Measurements from ENCODE around the gene GCNT3.

Gene GCNT3

DNA sequence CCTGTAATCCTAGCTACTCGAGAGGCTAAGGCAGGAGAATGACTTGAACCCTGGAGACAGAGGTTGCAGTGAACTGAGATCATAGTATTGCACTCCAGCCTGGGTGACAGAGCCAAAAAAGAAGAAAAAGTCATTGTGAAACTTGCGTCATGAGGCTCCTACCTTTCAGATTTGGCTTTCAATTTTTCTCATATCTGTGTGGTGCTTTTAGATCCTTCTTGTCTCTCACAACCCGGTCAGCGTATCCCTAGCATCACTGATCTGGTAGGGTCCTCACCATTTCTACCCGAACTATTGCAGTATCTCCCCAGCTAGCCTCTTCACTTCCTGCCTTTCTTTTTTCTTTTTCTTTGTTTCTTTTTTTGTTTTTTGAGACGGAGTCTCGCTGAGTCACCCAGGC, 21.6 kb upstream of the GCNT3 start:
- Histone ChIP-seq H3K4me1 (ENCODE audit: control insufficient read depth in 5 of 5, insufficient read depth in 5 of 5, low read length in 5 of 5) (no peaks in the 10 kb centered on the region), H3K27ac (ENCODE audit: low read depth, low read length) (no peak overlapping the region)

DNA sequence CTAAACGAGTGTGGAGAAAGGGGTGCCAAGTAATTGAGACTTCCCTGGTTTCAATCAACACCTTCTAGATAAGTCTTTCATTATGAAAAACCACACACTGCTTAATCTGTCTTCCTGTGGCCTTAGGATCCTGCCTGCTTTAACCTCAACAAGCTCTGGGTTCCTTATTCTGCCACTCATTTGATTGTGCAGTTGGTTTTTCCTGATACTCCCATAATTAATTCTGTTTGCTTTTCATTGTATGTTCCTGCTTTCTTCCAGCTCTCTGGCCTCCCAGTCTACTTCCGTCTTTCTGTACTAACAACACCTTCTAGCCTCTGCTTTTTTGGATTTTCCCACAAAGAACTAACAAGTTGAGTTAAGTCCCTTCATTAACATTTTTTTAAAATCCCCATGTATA, 20.2 kb upstream of the GCNT3 start:
- no peak overlapping the region for H3K9ac ChIP-seq (ENCODE audit: low read length in 5 of 5)
- peaks cover 0 to 4% (median 0%) of the 10 kb centered on the region in 5 donors for H3K27me3 ChIP-seq (ENCODE audit: control insufficient read depth in 5 of 5, insufficient read depth in 4 of 5, low read length in 5 of 5)
- H3K36me3 ChIP-seq (ENCODE audit: control insufficient read depth in 5 of 5, insufficient read depth in 5 of 5, low read length in 5 of 5) = no peaks in the 10 kb centered on the region
- H3K27ac ChIP-seq (ENCODE audit: low read depth, low read length) = no peak overlapping the region
- H3K4me3 ChIP-seq (ENCODE audit: low read depth in 1 of 5, low read length in 5 of 5) = no peak overlapping the region
- no peaks in the 10 kb centered on the region for H3K9me3 ChIP-seq (ENCODE audit: control insufficient read depth in 5 of 5, low read length in 5 of 5)
- H3K4me1 ChIP-seq (ENCODE audit: control insufficient read depth in 5 of 5, insufficient read depth in 5 of 5, low read length in 5 of 5) = no peaks in the 10 kb centered on the region

More for the DNA sequence above, 21.6 kb upstream of the GCNT3 start:
- Histone ChIP-seq H3K9me3 (ENCODE audit: control insufficient read depth in 5 of 5, low read length in 5 of 5) (no peaks in the 10 kb centered on the region), H3K27me3 (ENCODE audit: control insufficient read depth in 5 of 5, insufficient read depth in 4 of 5, low read length in 5 of 5) (peaks cover 0 to 4% (median 0%) of the 10 kb centered on the region in 5 donors), H3K4me3 (ENCODE audit: low read depth in 1 of 5, low read length in 5 of 5) (no peak overlapping the region), H3K9ac (ENCODE audit: low read length in 5 of 5) (no peak overlapping the region), H3K36me3 (ENCODE audit: control insufficient read depth in 5 of 5, insufficient read depth in 5 of 5, low read length in 5 of 5) (no peaks in the 10 kb centered on the region)

DNA sequence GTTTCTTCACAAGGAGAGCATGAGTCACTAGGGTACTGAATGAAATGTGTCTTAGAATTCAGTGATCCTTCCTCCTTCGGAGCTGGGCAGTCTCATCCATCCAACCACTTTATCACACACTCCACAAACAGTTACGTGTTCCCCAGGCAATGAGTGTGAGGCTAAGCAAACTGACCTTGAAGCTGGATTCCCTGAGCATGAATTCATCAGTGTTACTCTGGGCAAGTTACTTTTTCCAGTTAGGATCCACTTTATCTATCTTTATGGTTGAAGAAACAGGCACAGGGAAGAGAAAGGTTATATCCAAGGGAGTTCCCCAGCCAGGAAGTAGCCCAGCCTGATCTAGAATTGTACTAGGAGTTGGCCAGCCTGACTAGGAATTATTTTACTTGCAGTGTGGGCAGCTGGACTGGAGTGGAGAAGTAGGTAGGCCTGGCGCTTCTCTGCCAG, 17.1 kb upstream of the GCNT3 start:
- H3K4me3 ChIP-seq (ENCODE audit: low read depth in 1 of 5, low read length in 5 of 5) = no peak overlapping the region
- H3K36me3 ChIP-seq (ENCODE audit: control insufficient read depth in 5 of 5, insufficient read depth in 5 of 5, low read length in 5 of 5) = no peaks in the 10 kb centered on the region
- no peak overlapping the region for H3K27ac ChIP-seq (ENCODE audit: low read depth, low read length)

DNA sequence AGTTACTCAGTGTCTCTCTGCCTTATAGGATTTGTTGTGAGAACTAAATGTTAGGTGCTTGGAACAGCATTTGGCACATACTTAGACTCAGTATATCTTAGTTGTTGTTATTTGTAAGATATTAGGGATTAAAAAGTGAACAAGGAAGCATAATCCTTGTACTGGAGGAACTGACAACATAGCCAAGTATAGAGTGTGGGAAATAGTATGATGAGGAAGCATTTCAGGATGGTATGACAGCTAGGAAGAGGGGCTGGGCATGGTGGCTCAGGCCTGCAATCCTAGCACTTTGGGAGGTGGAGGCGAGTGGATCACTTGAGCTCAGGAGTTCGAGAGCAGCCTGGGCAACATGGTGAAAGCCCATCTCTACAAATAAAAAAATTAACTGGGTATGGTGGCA, 16.6 kb upstream of the GCNT3 start:
- Histone ChIP-seq H3K4me1 (ENCODE audit: control insufficient read depth in 5 of 5, insufficient read depth in 5 of 5, low read length in 5 of 5) (no peaks in the 10 kb centered on the region), H3K27ac (ENCODE audit: low read depth, low read length) (no peak overlapping the region), H3K9me3 (ENCODE audit: control insufficient read depth in 5 of 5, low read length in 5 of 5) (no peaks in the 10 kb centered on the region), H3K27me3 (ENCODE audit: control insufficient read depth in 5 of 5, insufficient read depth in 4 of 5, low read length in 5 of 5) (no peaks in the 10 kb centered on the region), H3K36me3 (ENCODE audit: control insufficient read depth in 5 of 5, insufficient read depth in 5 of 5, low read length in 5 of 5) (no peaks in the 10 kb centered on the region), H3K4me3 (ENCODE audit: low read depth in 1 of 5, low read length in 5 of 5) (no peak overlapping the region), H3K9ac (ENCODE audit: low read length in 5 of 5) (no peak overlapping the region)

More for the DNA sequence above, 17.1 kb upstream of the GCNT3 start:
- Histone ChIP-seq H3K27me3 (ENCODE audit: control insufficient read depth in 5 of 5, insufficient read depth in 4 of 5, low read length in 5 of 5) (peaks cover 0 to 3% (median 0%) of the 10 kb centered on the region in 5 donors), H3K4me1 (ENCODE audit: control insufficient read depth in 5 of 5, insufficient read depth in 5 of 5, low read length in 5 of 5) (no peaks in the 10 kb centered on the region), H3K9me3 (ENCODE audit: control insufficient read depth in 5 of 5, low read length in 5 of 5) (no peaks in the 10 kb centered on the region), H3K9ac (ENCODE audit: low read length in 5 of 5) (no peak overlapping the region)

DNA sequence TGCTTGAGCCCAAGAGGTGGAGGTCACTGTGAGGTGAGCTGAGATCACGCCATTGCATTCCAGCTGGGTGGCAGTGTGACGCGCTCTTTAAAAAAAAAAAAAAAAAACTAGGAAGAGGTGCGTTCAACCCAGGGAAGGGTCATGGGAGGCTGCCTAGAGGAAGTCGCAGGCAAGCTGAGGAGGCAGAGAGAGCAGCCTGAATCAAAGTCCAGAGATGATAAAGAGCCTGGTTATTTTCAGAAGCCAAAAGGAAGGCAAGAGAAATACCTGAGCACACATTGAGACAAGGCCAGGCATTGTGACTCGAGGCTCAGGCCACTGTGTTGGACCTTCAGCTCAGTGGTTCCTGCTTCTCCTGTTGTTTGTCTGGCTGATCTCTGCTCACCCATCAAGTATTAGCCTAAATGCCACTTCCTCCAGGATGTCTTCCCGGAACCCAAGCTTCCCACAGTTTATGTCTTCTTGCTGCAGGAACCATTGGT, 16.1 kb upstream of the GCNT3 start:
- H3K27ac ChIP-seq (ENCODE audit: low read depth, low read length) = no peak overlapping the region
- no peaks in the 10 kb centered on the region for H3K4me1 ChIP-seq (ENCODE audit: control insufficient read depth in 5 of 5, insufficient read depth in 5 of 5, low read length in 5 of 5)
- H3K36me3 ChIP-seq (ENCODE audit: control insufficient read depth in 5 of 5, insufficient read depth in 5 of 5, low read length in 5 of 5) = no peaks in the 10 kb centered on the region
- H3K9me3 ChIP-seq (ENCODE audit: control insufficient read depth in 5 of 5, low read length in 5 of 5) = no peaks in the 10 kb centered on the region
- no peak overlapping the region for H3K4me3 ChIP-seq (ENCODE audit: low read depth in 1 of 5, low read length in 5 of 5)
- H3K27me3 ChIP-seq (ENCODE audit: control insufficient read depth in 5 of 5, insufficient read depth in 4 of 5, low read length in 5 of 5) = no peaks in the 10 kb centered on the region
- no peak overlapping the region for H3K9ac ChIP-seq (ENCODE audit: low read length in 5 of 5)

DNA sequence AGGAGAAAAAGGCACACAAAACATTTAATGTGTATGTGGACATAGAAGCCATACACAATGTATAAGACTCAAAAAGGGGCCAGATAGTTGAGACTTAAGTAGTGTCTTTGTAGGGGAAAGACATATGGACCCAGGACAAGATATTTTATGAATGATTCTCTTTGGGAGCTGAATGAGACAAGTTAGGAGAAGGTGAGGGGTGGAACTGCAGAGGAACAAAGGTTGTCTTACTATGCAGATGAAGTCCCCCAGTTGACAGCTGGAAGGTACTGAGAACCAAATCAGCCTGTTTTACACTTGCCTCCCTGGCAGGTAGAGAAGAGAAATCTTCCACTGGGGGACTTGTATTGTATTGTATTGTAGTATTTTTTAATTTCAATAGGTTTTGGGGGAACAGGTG, 14.9 kb upstream of the GCNT3 start:
- Histone ChIP-seq H3K4me3 (ENCODE audit: low read depth in 1 of 5, low read length in 5 of 5) (no peak overlapping the region), H3K27ac (ENCODE audit: low read depth, low read length) (no peak overlapping the region), H3K4me1 (ENCODE audit: control insufficient read depth in 5 of 5, insufficient read depth in 5 of 5, low read length in 5 of 5) (no peaks in the 10 kb centered on the region), H3K27me3 (ENCODE audit: control insufficient read depth in 5 of 5, insufficient read depth in 4 of 5, low read length in 5 of 5) (no peaks in the 10 kb centered on the region), H3K36me3 (ENCODE audit: control insufficient read depth in 5 of 5, insufficient read depth in 5 of 5, low read length in 5 of 5) (no peaks in the 10 kb centered on the region), H3K9ac (ENCODE audit: low read length in 5 of 5) (no peak overlapping the region), H3K9me3 (ENCODE audit: control insufficient read depth in 5 of 5, low read length in 5 of 5) (peaks cover 0 to 6% (median 5%) of the 10 kb centered on the region in 5 donors)

DNA sequence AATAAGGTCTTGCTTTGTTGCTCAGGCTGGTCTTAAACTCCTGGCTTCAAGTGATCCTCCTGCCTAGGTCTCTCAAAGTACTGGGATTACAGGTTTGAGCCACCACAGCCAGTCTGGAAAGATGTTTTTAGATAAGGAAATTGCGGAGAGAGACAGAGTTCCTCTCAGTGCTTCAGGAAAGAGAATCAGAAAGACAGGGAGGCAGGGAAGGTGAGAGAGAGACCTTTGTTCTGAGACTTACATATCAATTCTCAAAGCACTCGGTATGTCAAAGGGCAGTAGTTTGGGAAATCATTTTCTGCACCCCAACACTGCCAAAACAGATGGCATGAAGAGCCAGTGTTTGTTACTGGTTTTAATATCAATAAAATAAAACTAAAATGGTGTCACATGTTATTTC, 13.1 kb upstream of the GCNT3 start:
- no peak overlapping the region for H3K4me3 ChIP-seq (ENCODE audit: low read depth in 1 of 5, low read length in 5 of 5)
- no peaks in the 10 kb centered on the region for H3K36me3 ChIP-seq (ENCODE audit: control insufficient read depth in 5 of 5, insufficient read depth in 5 of 5, low read length in 5 of 5)
- no peaks in the 10 kb centered on the region for H3K4me1 ChIP-seq (ENCODE audit: control insufficient read depth in 5 of 5, insufficient read depth in 5 of 5, low read length in 5 of 5)
- no peak overlapping the region for H3K27ac ChIP-seq (ENCODE audit: low read depth, low read length)
- H3K27me3 ChIP-seq (ENCODE audit: control insufficient read depth in 5 of 5, insufficient read depth in 4 of 5, low read length in 5 of 5) = no peaks in the 10 kb centered on the region
- H3K9me3 ChIP-seq (ENCODE audit: control insufficient read depth in 5 of 5, low read length in 5 of 5) = peaks cover 0 to 17% (median 6%) of the 10 kb centered on the region in 5 donors
- H3K9ac ChIP-seq (ENCODE audit: low read length in 5 of 5) = no peak overlapping the region

DNA sequence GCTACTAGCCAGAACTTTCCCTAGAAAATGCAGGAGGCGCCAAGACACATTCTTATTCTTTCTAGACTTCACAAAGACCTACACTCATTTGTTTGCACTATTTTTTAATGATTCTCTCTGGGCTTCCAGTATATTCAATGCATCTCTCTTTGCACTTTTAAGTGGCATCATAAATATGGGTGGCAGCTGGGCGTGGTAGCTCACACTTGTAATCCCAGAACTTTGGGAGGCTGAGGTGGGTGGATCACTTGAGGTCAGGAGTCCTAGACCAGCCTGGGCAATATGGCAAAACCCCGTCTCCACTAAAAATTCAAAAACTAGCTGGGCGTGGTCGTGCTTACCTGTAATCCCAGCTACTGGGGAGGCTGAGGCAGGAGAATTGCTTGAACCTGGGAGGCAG, 5.6 kb upstream of the GCNT3 start:
- Histone ChIP-seq H3K4me3 (ENCODE audit: low read depth in 1 of 5, low read length in 5 of 5) (no peak overlapping the region), H3K27ac (ENCODE audit: low read depth, low read length) (no peak overlapping the region), H3K27me3 (ENCODE audit: control insufficient read depth in 5 of 5, insufficient read depth in 4 of 5, low read length in 5 of 5) (no peaks in the 10 kb centered on the region), H3K9ac (ENCODE audit: low read length in 5 of 5) (no peak overlapping the region), H3K9me3 (ENCODE audit: control insufficient read depth in 5 of 5, low read length in 5 of 5) (peaks cover 8 to 30% (median 20%) of the 10 kb centered on the region in 5 donors), H3K36me3 (ENCODE audit: control insufficient read depth in 5 of 5, insufficient read depth in 5 of 5, low read length in 5 of 5) (no peaks in the 10 kb centered on the region), H3K4me1 (ENCODE audit: control insufficient read depth in 5 of 5, insufficient read depth in 5 of 5, low read length in 5 of 5) (no peaks in the 10 kb centered on the region)

- Histone ChIP-seq H3K27me3 (ENCODE audit: control insufficient read depth in 5 of 5, insufficient read depth in 4 of 5, low read length in 5 of 5) (peaks cover 0 to 6% (median 5%) of the 10 kb centered on the region in 5 donors), H3K9me3 (ENCODE audit: control insufficient read depth in 5 of 5, low read length in 5 of 5) (peaks cover 0 to 7% (median 0%) of the 10 kb centered on the region in 5 donors), H3K27ac (ENCODE audit: low read depth, low read length) (no peak overlapping the region), H3K9ac (ENCODE audit: low read length in 5 of 5) (no peak overlapping the region), H3K4me1 (ENCODE audit: control insufficient read depth in 5 of 5, insufficient read depth in 5 of 5, low read length in 5 of 5) (peaks cover 0 to 3% (median 0%) of the 10 kb centered on the region in 5 donors), H3K36me3 (ENCODE audit: control insufficient read depth in 5 of 5, insufficient read depth in 5 of 5, low read length in 5 of 5) (no peaks in the 10 kb centered on the region), H3K4me3 (ENCODE audit: low read depth in 1 of 5, low read length in 5 of 5) (no peak overlapping the region)
These were observed 1.6 kb upstream of the GCNT3 start for GRCh38 chr15:59609730-59610712.

DNA sequence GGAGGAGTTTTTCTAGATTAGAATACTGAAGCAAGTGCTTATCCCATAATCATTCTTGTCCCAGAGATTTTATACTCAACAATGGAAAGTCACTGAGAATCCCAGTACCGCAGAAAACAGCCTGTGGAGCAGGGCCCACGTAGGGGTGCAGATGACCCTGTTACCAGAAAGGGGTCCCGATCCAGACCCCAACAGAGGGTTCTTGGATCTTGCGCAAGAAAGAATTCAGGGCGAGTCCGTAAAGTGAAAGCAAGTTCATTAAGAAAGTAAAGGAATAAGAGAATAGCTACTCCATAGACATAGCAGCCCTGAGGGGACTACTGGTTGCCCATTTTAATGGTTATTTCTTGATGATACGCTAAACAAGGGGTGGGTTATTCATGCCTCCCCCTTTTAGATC, 2.6 kb downstream of the GCNT3 start:
- H3K9me3 ChIP-seq (ENCODE audit: control insufficient read depth in 5 of 5, low read length in 5 of 5) = peaks cover 0 to 7% (median 0%) of the 10 kb centered on the region in 5 donors
- peaks cover 0 to 7% (median 0%) of the 10 kb centered on the region in 5 donors for H3K4me1 ChIP-seq (ENCODE audit: control insufficient read depth in 5 of 5, insufficient read depth in 5 of 5, low read length in 5 of 5)
- H3K27me3 ChIP-seq (ENCODE audit: control insufficient read depth in 5 of 5, insufficient read depth in 4 of 5, low read length in 5 of 5) = peaks cover 0 to 23% (median 13%) of the 10 kb centered on the region in 5 donors
- H3K4me3 ChIP-seq (ENCODE audit: low read depth in 1 of 5, low read length in 5 of 5) = no peak overlapping the region
- no peak overlapping the region for H3K9ac ChIP-seq (ENCODE audit: low read length in 5 of 5)
- no peak overlapping the region for H3K27ac ChIP-seq (ENCODE audit: low read depth, low read length)
- H3K36me3 ChIP-seq (ENCODE audit: control insufficient read depth in 5 of 5, insufficient read depth in 5 of 5, low read length in 5 of 5) = no peaks in the 10 kb centered on the region

Data from subcutaneous abdominal adipose tissue (tissue), 5 donors.